ENCODE data around the gene ODAD3. TPM values are rescaled to one million over a fixed set of nuclear protein-coding genes. Genes with fewer than 3 reads are reported as not detected.

ODAD3 gene
- total and polyA plus RNA-seq, 2 of the 13 experiments (the other 11 are each of a cell fraction or from before 2014, with no cell fraction given) = 0.04 to 0.08 TPM

DNA sequence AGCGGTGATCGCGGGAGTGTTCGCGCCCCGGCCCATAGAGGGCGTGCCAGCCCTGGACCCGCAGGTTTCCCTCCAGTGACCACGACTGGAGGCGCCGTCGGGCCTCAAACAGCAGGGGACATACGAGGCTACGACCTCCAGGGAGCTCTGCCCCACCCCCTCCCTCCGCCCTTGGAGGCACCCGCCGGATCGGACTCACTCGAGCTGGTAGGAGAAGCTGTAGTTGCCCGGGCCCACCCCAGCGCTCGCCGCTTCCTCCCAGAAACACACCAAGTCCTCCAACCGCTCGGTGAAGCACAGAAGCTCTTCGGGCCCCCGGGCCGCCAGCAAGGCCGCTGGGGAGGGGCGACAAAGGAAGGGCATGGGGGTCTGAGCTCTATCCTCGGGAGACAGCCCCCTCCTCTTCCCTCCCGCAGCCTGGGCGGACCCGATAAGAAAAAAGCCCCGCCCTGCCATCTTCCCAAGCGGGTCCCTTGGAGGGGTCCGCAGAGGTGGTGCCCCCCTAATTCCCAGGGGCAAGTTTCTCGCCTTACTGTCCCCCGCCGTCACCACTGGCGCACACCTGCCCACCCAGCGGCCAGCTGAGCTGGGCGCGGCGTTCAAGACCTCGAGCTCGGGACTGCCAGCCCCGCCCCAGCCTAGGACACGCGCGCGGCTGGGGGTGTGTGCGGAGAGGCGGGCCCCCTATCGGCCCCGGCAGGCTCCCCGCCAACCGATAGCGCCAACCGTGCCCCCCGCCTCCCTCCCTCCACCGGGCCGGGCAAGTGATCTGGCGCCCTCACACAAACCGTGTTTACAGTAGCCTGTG, 51.8 kb downstream of the ODAD3 start (continued):
- TF ChIP-seq, protein P1, sequence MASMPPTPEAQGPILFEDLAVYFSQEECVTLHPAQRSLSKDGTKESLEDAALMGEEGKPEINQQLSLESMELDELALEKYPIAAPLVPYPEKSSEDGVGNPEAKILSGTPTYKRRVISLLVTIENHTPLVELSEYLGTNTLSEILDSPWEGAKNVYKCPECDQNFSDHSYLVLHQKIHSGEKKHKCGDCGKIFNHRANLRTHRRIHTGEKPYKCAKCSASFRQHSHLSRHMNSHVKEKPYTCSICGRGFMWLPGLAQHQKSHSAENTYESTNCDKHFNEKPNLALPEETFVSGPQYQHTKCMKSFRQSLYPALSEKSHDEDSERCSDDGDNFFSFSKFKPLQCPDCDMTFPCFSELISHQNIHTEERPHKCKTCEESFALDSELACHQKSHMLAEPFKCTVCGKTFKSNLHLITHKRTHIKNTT (CRISPR knock-in tag; IDR thresholded peaks at IDR 0.05) = no peak
- no peak for TF ChIP-seq HNRNPH1 (optimal IDR thresholded peaks at IDR 0.05; ENCODE audit: low read depth, low read length)
- TF ChIP-seq TBX3 (IDR thresholded peaks at IDR 0.05; ENCODE audit: borderline replicate concordance) = 0 out of 2 replicates have a peak, but pooled peaks have one; percentile 10
- TF ChIP-seq, protein P2, sequence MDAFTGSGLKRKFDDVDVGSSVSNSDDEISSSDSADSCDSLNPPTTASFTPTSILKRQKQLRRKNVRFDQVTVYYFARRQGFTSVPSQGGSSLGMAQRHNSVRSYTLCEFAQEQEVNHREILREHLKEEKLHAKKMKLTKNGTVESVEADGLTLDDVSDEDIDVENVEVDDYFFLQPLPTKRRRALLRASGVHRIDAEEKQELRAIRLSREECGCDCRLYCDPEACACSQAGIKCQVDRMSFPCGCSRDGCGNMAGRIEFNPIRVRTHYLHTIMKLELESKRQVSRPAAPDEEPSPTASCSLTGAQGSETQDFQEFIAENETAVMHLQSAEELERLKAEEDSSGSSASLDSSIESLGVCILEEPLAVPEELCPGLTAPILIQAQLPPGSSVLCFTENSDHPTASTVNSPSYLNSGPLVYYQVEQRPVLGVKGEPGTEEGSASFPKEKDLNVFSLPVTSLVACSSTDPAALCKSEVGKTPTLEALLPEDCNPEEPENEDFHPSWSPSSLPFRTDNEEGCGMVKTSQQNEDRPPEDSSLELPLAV (CRISPR knock-in tag; conservative IDR thresholded peaks at IDR 0.05; ENCODE audit: low read depth) = no peak
- TF ChIP-seq EP300 (IDR thresholded peaks at IDR 0.05; ENCODE audit: low read depth in 2 of 2, low read length in 2 of 2) = no peak
- no peak for TF ChIP-seq EP300 (CRISPR knock-in tag; IDR thresholded peaks at IDR 0.05; ENCODE audit: borderline replicate concordance)
- TF ChIP-seq, protein P3, sequence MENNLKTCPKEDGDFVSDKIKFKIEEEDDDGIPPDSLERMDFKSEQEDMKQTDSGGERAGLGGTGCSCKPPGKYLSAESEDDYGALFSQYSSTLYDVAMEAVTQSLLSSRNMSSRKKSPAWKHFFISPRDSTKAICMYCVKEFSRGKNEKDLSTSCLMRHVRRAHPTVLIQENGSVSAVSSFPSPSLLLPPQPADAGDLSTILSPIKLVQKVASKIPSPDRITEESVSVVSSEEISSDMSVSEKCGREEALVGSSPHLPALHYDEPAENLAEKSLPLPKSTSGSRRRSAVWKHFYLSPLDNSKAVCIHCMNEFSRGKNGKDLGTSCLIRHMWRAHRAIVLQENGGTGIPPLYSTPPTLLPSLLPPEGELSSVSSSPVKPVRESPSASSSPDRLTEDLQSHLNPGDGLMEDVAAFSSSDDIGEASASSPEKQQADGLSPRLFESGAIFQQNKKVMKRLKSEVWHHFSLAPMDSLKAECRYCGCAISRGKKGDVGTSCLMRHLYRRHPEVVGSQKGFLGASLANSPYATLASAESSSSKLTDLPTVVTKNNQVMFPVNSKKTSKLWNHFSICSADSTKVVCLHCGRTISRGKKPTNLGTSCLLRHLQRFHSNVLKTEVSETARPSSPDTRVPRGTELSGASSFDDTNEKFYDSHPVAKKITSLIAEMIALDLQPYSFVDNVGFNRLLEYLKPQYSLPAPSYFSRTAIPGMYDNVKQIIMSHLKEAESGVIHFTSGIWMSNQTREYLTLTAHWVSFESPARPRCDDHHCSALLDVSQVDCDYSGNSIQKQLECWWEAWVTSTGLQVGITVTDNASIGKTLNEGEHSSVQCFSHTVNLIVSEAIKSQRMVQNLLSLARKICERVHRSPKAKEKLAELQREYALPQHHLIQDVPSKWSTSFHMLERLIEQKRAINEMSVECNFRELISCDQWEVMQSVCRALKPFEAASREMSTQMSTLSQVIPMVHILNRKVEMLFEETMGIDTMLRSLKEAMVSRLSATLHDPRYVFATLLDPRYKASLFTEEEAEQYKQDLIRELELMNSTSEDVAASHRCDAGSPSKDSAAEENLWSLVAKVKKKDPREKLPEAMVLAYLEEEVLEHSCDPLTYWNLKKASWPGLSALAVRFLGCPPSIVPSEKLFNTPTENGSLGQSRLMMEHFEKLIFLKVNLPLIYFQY (CRISPR knock-in tag; IDR thresholded peaks at IDR 0.05; ENCODE audit: borderline replicate concordance) = no peak
- no peak for TF ChIP-seq KLF9 (CRISPR knock-in tag; IDR thresholded peaks at IDR 0.05; ENCODE audit: low read depth)
- no peak for TF ChIP-seq ZNF879 (CRISPR knock-in tag; IDR thresholded peaks at IDR 0.05)
- TF ChIP-seq, protein P4, sequence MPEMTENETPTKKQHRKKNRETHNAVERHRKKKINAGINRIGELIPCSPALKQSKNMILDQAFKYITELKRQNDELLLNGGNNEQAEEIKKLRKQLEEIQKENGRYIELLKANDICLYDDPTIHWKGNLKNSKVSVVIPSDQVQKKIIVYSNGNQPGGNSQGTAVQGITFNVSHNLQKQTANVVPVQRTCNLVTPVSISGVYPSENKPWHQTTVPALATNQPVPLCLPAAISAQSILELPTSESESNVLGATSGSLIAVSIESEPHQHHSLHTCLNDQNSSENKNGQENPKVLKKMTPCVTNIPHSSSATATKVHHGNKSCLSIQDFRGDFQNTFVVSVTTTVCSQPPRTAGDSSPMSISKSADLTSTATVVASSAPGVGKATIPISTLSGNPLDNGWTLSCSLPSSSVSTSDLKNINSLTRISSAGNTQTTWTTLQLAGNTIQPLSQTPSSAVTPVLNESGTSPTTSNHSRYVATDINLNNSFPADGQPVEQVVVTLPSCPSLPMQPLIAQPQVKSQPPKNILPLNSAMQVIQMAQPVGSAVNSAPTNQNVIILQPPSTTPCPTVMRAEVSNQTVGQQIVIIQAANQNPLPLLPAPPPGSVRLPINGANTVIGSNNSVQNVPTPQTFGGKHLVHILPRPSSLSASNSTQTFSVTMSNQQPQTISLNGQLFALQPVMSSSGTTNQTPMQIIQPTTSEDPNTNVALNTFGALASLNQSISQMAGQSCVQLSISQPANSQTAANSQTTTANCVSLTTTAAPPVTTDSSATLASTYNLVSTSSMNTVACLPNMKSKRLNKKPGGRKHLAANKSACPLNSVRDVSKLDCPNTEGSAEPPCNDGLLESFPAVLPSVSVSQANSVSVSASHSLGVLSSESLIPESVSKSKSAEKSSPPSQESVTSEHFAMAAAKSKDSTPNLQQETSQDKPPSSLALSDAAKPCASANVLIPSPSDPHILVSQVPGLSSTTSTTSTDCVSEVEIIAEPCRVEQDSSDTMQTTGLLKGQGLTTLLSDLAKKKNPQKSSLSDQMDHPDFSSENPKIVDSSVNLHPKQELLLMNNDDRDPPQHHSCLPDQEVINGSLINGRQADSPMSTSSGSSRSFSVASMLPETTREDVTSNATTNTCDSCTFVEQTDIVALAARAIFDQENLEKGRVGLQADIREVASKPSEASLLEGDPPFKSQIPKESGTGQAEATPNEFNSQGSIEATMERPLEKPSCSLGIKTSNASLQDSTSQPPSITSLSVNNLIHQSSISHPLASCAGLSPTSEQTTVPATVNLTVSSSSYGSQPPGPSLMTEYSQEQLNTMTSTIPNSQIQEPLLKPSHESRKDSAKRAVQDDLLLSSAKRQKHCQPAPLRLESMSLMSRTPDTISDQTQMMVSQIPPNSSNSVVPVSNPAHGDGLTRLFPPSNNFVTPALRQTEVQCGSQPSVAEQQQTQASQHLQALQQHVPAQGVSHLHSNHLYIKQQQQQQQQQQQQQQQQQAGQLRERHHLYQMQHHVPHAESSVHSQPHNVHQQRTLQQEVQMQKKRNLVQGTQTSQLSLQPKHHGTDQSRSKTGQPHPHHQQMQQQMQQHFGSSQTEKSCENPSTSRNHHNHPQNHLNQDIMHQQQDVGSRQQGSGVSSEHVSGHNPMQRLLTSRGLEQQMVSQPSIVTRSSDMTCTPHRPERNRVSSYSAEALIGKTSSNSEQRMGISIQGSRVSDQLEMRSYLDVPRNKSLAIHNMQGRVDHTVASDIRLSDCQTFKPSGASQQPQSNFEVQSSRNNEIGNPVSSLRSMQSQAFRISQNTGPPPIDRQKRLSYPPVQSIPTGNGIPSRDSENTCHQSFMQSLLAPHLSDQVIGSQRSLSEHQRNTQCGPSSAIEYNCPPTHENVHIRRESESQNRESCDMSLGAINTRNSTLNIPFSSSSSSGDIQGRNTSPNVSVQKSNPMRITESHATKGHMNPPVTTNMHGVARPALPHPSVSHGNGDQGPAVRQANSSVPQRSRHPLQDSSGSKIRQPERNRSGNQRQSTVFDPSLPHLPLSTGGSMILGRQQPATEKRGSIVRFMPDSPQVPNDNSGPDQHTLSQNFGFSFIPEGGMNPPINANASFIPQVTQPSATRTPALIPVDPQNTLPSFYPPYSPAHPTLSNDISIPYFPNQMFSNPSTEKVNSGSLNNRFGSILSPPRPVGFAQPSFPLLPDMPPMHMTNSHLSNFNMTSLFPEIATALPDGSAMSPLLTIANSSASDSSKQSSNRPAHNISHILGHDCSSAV (CRISPR knock-in tag; IDR thresholded peaks at IDR 0.05; ENCODE audit: borderline replicate concordance) = no peak
- TF ChIP-seq SIN3B (IDR thresholded peaks at IDR 0.05; ENCODE audit: low read length) = no peak
